DND-41 (cell line): ENCODE measurements around the gene HELZ2.

Source experiments
- EZH2 ChIP-seq: IDR thresholded peaks from 3 replicates; pipeline ENCODE4 v1.6.1; 2012; ENCODE audit warnings: borderline replicate concordance, low read depth, mild to moderate bottlenecking, moderate library complexity, low read length, inconsistent platforms; ENCODE audit not compliant: severe bottlenecking
- TF ChIP-seq, protein P1 (sequence below): IDR thresholded peaks from 2 replicates; pipeline ENCODE4 v1.5.1; 2012; ENCODE audit warnings: borderline replicate concordance, low read length, moderate library complexity, mild to moderate bottlenecking; ENCODE audit not compliant: poor library complexity, severe bottlenecking; ENCODE audit errors: extremely low read depth

GRCh38 chr20:63567386-63568169 lies 6.5 kb downstream of the HELZ2 start:
- TF ChIP-seq, protein P1, sequence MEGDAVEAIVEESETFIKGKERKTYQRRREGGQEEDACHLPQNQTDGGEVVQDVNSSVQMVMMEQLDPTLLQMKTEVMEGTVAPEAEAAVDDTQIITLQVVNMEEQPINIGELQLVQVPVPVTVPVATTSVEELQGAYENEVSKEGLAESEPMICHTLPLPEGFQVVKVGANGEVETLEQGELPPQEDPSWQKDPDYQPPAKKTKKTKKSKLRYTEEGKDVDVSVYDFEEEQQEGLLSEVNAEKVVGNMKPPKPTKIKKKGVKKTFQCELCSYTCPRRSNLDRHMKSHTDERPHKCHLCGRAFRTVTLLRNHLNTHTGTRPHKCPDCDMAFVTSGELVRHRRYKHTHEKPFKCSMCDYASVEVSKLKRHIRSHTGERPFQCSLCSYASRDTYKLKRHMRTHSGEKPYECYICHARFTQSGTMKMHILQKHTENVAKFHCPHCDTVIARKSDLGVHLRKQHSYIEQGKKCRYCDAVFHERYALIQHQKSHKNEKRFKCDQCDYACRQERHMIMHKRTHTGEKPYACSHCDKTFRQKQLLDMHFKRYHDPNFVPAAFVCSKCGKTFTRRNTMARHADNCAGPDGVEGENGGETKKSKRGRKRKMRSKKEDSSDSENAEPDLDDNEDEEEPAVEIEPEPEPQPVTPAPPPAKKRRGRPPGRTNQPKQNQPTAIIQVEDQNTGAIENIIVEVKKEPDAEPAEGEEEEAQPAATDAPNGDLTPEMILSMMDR = no peak
- TF ChIP-seq EZH2 = no peak
